COR-L47 (cell line): ENCODE measurements around the gene TXNDC11.

Experiments
- DNase-seq: peaks from one replicate; lab custom pipeline; 2025; lab: John Stamatoyannopoulos, UW

Gene TXNDC11

DNA sequence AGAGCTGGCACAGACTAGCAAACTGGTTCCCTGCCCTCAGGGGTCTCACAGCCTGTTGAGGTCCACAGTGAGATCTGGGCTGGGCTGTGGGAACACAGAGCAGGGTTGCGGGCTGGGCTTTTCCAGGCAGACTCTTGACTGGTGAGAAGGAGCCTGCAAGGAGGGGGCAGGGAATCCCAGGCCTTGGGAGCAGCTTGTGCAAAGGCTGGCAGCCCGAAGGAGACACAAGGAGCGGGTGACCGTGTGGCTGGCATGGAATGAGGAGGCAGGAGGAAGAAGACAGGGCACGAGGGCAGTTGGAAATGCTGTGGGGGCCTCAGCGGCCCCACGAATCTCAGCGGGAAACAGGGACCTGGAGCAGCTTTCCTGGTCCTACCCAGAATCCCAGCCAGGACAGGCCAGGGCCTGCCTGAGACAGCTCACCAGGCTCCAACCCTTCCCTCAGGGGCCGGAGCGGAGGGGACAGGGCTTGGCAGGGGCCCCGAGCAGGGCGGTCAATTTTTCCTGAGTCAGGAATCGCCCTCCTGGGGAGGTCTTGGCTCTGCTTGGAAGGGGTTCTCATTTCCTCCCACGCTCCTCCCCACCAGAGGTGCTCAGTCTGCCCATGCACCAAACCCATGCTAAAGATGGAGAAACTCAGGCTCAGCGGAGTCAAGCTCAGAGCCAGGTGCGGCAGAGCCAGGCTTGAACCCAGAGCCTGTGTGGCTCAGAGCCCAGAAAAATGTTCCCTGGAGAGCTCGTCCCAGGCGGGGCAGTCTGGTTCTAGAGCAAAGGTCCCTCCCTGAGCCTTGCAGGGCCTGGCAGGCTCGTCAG lies 83.6 kb downstream of the TXNDC11 start:
- DNase-seq: no peak

DNA sequence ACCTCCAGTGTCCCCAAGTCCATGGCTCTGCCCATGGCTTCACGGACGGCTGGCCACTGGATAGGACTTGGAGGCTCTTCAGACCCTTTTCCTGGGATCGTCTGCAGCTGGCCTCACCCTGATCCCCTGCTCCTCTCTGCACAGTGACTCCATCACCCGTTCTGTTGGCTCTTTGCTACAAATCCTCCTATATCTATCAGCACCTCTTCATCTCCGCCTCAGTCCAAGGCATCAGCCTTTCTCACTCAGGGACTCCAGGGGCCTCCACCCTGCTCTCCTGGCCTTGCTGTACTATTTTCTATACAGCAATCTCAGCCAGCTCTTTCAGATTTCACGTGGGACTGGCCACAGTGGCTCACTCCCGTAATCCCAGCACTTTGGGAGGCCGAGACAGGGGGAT lies 85.1 kb downstream of the TXNDC11 start:
- no peak for DNase-seq

DNA sequence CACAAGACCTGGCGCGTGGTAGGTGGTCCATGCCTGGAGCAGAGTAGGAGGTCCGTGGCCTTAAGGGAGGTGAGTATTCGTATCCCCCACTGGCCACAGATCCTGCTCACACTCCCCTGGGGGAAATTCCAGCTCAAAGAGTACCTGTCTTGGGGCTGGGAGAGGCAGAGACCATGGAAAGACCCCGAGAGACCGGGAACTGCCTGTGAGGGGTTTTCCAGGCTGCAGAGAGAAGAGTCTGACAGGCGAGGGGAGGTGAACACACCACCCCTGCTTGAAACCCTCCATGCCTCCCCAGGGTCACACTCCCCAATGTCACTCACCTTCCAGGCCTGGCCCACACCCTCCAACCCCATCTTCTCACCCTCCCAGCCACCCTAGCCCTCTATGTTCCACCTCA lies 87.0 kb downstream of the TXNDC11 start:
- no peak for DNase-seq

DNA sequence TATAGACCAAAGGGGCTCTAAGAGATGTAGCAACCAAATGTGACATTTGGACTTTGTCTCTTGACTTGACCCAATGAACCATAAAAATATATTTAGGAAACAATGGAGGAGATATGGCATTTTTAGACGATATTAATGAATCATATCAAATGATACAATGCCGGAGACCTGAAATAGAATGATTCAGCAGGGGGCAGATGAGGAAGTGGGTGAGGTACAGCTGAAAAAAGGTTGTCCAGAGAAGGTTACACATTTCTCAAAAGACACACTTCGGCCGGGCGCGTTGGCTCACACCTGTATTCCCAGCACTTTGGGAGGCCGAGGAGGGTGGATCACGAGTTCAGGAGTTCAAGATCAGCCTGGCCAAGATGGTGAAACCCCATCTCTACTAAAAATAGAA lies 90.9 kb downstream of the TXNDC11 start:
- no peak for DNase-seq

DNA sequence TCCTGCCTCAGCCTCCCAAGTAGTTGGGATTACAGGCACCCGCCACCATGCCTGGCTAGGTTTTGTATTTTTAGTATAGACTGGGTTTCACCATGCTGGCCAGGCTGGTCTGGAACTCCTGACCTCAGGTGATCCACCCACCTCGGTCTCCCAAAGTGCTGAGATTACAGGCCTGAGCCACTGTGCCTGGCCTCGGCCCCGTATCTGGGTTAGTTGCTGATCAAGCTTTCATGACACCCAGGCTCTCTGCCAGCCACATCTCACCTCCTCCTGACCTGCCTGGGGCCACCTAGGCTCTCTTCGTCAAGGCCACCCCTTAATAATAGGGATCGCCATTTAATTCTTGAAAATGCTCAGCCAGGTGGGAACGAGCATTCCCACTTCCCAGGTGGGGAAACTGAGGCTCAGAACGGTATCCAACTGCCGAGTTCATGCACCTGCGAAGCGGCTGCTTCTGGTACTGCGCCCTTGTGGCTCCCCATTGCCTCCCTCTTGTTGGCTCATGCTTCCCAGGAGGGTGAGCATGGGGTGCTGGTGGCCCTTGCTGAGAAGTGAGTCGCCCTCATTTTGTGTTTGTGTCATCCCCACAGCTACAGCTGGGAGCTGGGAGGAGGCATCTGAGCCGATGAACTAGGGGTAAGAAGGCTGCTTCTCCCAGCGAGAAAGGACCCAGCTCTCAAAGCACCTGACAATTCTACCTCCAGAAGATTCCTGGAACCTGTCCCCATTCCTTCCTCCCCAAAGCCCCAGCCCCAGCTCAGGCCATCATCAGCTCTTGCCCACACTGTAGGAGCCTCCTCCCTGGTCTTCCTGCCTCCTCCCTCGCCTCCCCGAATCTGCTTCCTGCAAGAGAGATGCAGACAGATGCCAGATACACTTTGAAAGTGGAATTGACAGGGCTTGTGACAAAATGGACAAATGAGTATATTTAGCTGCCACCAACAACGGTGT lies 91.7 kb downstream of the TXNDC11 start:
- no peak for DNase-seq

DNA sequence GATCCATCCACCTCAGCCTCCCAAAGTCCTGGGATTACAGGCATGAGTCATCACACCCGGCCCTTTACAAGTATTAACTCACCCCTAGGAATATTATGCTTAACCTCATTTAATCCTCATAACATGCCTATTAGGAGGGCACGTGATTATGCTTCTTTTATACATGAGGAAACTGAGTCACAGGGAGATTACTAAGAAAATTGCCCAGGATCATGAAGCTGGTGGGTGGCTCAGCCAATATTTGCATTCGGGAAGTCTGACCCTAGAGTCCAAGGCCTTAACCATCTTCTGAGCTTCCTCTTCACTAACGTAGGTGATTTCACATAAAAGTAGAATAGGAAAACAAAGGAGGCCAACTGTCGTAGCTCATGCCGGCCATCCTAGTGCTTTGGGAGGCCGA lies 93.4 kb downstream of the TXNDC11 start:
- DNase-seq: no peak

DNA sequence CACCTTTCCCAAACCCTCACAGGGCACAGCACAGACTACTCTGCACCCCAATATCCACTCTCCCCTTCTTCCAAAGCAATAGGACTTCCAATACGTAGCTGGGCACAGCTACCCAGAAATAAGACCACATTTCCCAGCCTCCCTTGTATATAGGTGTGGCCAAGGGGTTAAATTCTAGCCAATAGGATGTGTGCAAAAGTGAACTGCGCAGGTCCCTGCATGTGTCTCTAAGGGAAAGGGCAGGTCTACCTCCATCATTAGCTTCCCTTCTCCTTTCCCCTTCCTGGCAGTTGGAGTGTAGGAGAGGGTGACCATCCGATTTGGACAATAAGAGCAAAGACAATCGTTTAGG lies 99.9 kb downstream of the TXNDC11 start:
- DNase-seq: no peak

DNA sequence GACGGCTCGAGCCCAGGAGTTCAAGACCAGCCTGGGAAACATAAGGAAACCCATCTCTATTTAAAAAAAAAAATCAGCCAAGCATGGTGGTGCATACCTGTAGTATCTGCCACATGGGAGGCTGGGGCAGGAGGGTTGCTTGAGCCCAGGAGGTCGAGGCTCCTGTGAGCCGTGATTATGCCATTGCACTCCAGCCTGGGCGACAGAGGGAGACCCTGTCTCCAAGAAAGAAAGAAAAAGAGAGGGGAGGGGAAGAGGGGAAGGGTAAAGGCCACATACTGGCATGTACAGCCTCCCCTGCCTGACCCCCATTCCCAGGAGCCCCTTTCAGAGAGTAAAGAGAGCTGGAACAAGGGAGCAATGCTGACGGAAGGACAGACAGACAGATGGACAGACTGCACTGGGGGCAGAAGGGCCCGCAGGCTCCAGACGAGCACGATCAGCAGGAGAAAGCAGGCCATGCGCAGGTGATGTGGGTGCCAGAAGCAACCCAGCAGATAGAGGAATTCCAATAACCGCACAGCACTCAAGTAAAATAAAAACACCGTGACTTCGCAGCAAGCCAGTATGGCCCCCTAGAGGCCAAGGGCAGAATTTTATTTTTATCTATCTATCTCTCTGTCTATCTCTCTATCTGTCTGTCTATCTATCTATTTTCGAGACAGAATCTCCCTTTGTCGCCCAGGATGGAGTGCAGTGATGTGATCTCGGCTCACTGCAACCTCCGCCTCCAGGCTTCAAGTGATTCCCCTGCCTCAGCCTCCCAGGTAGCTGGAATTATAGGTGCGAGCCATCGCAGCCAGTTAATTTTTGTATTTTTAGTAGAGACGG lies 101.5 kb downstream of the TXNDC11 start:
- DNase-seq: peak; percentile 38

DNA sequence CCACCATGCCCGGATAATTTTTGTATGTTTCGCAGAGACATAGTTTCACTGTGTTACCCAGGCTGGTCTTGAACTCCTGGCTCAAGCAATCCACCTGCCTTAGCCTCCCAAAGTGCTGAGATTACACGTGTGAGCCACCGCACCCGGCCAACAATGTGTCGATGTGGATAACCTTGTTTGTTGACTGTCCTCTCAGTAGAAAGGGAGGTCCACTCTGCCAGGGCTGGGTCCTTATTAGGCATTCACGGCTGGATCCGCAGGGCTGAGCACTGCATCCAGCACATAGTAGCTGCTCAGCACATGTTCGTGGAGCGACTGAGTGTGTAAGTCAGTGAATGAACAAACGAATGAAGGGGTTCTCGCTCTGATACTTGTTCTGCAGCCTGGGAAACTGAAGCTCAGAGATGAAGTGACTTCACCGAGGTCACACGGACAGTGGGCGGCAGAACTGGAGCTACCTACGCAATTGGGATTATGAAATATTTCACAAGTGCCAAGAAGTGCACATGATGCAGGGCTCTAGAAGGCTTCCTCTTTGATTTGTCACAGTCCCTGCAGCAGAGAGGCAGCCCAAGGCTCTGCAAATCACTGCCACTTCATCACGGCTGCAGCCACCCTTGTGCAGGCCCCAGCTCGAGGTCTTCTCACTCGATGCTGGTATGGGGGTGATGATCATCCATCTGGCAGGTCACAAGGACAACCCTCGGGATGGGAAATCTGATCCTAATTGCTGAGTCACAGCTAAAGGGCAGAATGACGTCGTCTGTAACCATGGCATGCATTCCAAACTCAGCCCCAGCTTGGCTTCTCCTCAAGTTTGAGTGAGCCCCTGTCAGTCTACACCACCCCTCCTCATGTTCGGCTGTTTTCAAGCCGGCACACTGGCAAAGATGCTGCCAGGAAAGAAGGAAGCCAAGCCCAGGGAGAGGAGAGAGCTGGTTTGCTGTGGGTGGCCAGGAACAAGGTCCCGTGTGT lies 102.4 kb downstream of the TXNDC11 start:
- no peak for DNase-seq

DNA sequence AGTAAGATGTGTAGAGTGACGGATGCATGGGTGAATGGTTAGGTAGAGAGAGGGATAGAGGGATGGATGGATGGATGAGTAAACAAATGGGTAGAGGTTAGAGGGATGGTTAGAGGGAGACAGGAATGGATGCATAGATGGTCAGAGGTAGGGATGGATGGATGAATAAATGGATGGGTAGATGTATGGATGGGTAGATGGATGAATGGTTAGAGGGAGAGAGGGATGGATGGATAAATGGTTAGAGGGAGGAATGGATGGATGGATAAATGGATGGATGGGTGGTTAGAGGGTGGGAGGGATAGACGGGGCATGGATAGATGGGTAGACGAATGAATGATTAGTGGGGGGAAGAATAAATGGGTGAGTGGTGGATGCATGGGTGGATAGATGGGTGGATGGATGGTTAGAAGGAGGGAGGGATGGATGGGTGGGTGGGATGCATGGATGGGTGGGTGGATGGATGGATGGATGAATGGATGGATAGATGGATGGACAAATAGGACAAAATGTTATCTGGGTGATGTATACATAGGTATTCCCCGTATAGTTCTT lies 103.6 kb downstream of the TXNDC11 start:
- DNase-seq: no peak

DNA sequence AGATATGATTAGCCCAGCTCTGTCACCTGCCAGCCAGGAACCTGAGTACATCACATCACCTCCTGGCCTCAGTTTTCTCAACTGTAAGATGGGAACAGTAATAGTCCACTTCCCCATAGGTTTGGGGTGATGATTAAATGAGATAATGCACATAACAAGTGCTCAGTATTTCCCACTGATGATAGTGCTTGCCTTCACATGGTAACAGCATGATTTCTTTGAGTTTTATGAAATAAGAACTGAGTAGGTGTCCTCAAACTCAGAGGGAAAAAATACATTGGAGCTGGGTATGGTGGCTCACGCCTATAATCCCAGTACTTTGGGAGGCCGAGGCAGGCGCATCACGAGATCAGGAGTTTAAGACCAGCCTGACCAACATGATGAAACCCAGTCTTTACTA lies 104.5 kb downstream of the TXNDC11 start:
- DNase-seq: no peak

DNA sequence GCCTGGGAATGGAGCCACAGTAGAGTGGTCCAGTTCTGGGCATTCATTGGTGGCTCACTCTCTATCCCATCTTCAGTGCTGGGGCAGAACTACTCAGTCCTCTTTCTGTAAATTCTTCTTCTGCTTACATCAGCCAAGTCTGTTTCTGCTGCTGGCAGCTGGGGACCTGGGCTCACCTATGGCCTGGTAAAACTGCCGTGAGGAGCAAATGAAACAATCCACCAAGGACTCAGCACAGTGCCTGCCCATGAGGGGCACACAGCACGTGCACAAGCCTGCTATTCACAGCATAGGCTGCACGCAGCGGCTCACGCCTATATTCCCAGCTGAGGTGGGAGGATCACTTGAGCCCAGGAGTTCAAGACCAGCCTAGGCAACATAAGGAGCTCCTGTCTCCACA lies 105.3 kb downstream of the TXNDC11 start:
- no peak for DNase-seq

DNA sequence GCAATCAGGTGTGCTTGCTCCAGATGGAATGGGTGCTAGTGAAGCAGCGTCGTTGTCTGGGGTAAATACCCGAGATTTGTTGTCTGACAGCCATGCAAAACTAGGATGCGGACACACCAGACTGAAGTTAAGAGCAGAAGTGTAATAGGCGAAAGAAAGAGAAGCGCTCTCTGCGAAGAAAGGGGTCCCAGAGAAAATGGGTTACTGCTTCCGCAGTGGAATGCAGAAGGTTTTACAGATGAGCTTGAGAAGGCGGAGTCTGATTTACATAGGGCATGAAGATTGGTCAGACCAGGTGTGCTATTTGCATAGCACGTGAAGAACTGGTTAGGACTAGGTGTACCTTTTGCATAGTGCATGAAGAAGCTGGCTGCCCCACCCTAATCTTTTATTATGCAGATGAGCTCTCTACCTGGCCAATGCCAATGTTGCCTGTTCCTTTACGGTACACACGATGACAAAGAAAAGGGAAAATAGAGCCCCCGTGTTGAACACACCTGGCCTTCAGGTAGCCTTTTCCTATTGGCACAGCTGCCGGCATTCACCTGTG lies 106.4 kb downstream of the TXNDC11 start:
- DNase-seq: peak; percentile 83

DNA sequence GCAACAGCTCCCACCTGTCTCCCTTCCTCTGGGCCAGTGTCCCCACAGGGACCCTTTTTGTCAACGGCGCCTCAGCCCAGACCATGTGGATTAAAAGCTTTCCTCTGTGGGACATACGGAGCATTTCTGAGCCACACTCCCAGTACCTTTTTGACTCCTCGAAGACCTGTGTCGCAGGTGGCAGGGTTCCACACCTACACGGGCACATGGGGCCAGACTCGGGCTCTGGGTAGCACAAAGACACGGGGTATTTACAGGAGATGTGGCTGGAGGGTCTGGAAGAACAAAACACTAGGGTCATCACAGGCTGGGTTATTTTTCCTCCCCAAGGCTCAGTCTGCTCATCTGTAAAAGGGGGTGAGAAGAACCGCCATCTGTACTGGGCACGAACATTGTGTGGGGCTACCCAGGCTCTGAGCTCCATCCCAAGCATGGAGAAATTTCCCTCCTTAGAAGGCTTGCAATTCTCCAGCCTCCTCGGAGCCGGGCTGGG lies 106.9 kb downstream of the TXNDC11 start:
- no peak for DNase-seq

DNA sequence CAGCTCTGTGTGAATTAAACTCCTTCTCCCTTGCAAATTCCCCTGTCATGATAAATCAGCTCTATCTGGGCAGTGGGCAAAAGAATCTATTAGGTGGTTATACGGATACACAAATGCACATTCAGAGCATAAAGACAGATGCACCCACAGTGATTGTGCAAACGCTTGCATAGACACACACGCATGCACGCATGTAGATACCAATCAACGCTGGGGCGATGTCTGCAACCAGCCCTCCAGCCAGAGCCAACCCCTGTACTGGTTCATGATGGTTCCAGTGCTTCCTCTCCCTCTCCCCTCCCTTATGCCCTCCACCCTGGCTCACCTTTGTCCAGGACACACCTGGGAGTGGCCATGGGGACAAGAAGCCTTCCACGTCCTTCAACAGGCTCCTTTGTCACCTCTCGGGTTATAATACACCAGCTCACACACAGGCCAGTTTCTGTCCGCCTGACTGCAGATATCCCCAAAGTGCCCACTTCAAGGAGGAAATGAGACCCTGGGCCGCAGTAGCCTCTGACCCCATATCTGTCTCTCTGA lies 107.5 kb downstream of the TXNDC11 start:
- no peak for DNase-seq

DNA sequence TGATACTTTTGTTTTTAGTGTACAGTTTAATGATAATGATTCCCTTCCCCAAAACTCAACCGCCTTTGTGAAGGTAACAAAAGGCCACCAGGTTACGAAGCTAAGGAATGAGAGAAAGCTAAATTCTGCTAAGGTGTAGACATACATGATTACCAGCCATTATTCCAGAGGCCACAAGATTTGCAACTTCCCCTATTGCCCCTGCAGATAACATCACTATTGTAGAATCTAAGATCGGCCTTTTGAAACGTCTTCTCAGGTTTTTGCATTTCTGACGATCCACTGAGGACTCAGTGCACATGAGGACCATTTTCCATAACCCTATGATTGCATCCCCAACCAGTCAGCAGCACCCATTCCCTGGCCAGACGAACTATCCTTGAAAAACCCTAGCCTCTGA lies 108.3 kb downstream of the TXNDC11 start:
- DNase-seq: no peak

DNA sequence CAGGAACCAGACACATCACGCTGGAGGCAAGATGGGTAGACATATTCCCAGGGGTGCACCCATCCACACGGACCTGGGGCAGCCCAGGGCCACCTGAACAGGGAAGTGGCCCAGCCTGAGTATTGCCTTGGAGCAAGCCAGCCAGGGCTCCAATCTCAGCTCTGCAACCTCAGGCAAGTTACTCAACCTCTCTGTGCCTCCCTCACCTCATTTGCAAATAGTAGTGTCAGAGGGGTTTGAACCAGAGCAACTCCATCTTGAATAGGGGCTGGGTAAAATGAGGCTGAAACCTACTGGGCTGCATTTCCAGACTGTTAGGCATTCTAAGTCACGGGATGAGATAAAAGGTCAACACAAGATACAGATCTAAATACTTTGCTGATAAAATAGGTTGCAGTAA lies 109.5 kb downstream of the TXNDC11 start:
- no peak for DNase-seq

DNA sequence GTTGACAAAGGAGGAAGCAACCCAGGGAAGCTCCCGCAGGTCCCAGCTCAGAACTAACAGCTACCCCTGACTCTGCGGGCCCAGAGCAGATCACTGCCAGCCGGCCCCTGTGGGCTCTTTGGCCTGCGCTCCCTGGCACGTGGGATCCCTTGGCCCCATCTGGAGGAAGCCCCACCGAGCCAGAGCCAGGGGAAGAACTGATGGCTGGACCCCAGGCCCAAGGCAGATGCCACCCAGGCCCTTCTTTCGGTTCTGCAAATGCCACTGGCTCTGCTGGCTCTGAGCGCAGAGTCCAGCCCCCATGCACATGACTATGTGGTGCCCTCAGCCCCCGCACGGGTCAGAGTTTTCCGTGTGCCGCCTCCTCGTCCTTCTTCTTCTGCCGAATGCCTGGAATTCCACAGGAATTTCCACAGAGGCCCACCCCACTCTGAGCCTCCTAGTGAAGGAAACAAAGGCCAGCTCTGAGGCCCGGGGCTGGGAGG lies 110.2 kb downstream of the TXNDC11 start:
- DNase-seq: no peak

DNA sequence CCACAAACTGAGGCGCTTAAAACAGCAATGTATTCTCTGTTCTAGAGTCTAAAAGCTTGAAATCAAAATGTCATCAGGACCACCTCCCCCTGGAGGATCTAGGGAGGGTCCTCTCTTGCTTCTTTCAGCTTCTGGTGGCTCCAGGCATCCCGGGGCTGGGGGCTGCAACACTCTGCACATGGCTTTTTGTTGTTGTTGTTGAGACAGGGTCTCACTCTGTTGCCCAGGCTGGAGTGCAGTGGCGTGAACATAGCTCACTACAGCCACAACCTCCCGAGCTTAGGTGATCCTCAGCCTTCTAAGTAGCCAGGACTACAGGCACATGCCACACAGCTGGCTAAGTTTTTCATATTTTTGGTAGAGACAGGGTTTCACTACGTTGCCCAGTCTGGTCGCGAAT lies 111.4 kb downstream of the TXNDC11 start:
- no peak for DNase-seq

DNA sequence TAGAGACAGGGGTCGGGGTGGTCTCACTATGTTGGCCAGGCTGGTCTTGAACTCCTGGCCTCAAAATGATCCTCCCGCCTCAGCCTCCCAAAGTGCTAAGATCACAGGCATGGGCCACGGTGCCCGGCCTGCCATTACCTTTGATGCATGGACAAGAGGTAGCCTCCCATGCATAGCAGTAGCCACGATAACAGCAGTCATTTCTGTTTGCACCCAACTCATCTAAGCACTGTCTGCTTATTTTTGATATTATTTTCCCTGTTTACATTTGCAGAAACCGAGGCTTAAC lies 111.9 kb downstream of the TXNDC11 start:
- no peak for DNase-seq
